GM12865 (cell line): ENCODE data around the gene ZNF343.

Experiments used
- DNase-seq: peaks from one replicate; pipeline ENCODE4 v3.0.0; 2010; ENCODE audit warnings: low read depth
- H3K4me3 ChIP-seq: 2 replicates; pipeline ENCODE4 v1.5.1; 2011; ENCODE audit warnings: mild to moderate bottlenecking, low read depth, low read length, control low read depth
- CTCF ChIP-seq: IDR thresholded peaks from 2 replicates; pipeline ENCODE4 v1.5.1; 2011; ENCODE audit warnings: low read length, control low read depth, low read depth, inconsistent platforms; ENCODE audit not compliant: insufficient read depth; ENCODE audit errors: missing control alignments

The ZNF343 gene

GRCh38 chr20:2469991-2470422 is 38.7 kb downstream of the ZNF343 start:
- no peak for TF ChIP-seq CTCF
- peak; percentile 81 for DNase-seq
- peak overlapping the region; percentile 96 for H3K4me3 ChIP-seq

GRCh38 chr20:2468581-2469407 is 39.9 kb downstream of the ZNF343 start:
- TF ChIP-seq CTCF = no peak
- DNase-seq = peak; percentile 15

GRCh38 chr20:2467412-2467811 is 41.3 kb downstream of the ZNF343 start:
- DNase-seq = no peak
- TF ChIP-seq CTCF = no peak
- H3K4me3 ChIP-seq = no peak overlapping the region

More at GRCh38 chr20:2468581-2469407, 39.9 kb downstream of the ZNF343 start:
- peak overlapping the region; percentile 96 for H3K4me3 ChIP-seq

- TF ChIP-seq CTCF = no peak
- DNase-seq = no peak
- H3K4me3 ChIP-seq = no peak overlapping the region
Measured at GRCh38 chr20:2465100-2465499, 43.6 kb downstream of the ZNF343 start.

GRCh38 chr20:2463616-2464365 is 44.9 kb downstream of the ZNF343 start:
- no peak for TF ChIP-seq CTCF
- DNase-seq = no peak
- H3K4me3 ChIP-seq = no peak overlapping the region

GRCh38 chr20:2462484-2462883 is 46.2 kb downstream of the ZNF343 start:
- no peak overlapping the region for H3K4me3 ChIP-seq
- no peak for DNase-seq
- TF ChIP-seq CTCF = no peak
